ENCODE data around the gene GPATCH8. TPM values are rescaled to one million over a fixed set of nuclear protein-coding genes. Genes with fewer than 3 reads are reported as not detected.
"Not testable (repeated sequence)": the region's sequence is repeated elsewhere in the genome, so short reads cannot be mapped to it uniquely, and the experiment has no call there.

GPATCH8 gene
- total RNA-seq, 1 donor from 2014 or later: 8.7 TPM

- no peak for DNase-seq (ENCODE audit: low read depth in 2 of 2)
Observed at GRCh38 chr17:44397479-44398440, 105.4 kb downstream of the GPATCH8 start.

GRCh38 chr17:44396946-44397345 lies 106.3 kb downstream of the GPATCH8 start:
- DNase-seq (ENCODE audit: low read depth in 2 of 2): no peak

GRCh38 chr17:44394833-44395232 lies 108.4 kb downstream of the GPATCH8 start:
- DNase-seq (ENCODE audit: low read depth in 2 of 2): no peak

GRCh38 chr17:44394112-44394511 lies 109.1 kb downstream of the GPATCH8 start:
- not testable (repeated sequence) for DNase-seq (ENCODE audit: low read depth in 2 of 2)

- DNase-seq (ENCODE audit: low read depth in 2 of 2): no peak
Observed at GRCh38 chr17:44390250-44390870, 112.8 kb downstream of the GPATCH8 start.

GRCh38 chr17:44389723-44390202 lies 113.4 kb downstream of the GPATCH8 start:
- DNase-seq (ENCODE audit: low read depth in 2 of 2): no peak

GRCh38 chr17:44389281-44389680 lies 113.9 kb downstream of the GPATCH8 start, which contains the start of gene ITGA2B:
ITGA2B (minus strand) TSS chr17:44389649; CDS start chr17:44389473, 176 bp downstream.
- no peak for DNase-seq (ENCODE audit: low read depth in 2 of 2)

- no peak for DNase-seq (ENCODE audit: low read depth in 2 of 2)
Observed at GRCh38 chr17:44387804-44388203, 115.4 kb downstream of the GPATCH8 start.

GRCh38 chr17:44386182-44386525 lies 117.1 kb downstream of the GPATCH8 start:
- no peak for DNase-seq (ENCODE audit: low read depth in 2 of 2)

GRCh38 chr17:44385287-44386181 lies 117.7 kb downstream of the GPATCH8 start:
- peak in 1 of 2 donors; percentile 73 for DNase-seq (ENCODE audit: low read depth in 2 of 2)

GRCh38 chr17:44384823-44385286 lies 118.4 kb downstream of the GPATCH8 start:
- DNase-seq (ENCODE audit: low read depth in 2 of 2): no peak

- DNase-seq (ENCODE audit: low read depth in 2 of 2): no peak
Observed at GRCh38 chr17:44384281-44384822, 118.9 kb downstream of the GPATCH8 start.

GRCh38 chr17:44383861-44384260 lies 119.3 kb downstream of the GPATCH8 start:
- DNase-seq (ENCODE audit: low read depth in 2 of 2): no peak

- no peak for DNase-seq (ENCODE audit: low read depth in 2 of 2)
Observed at GRCh38 chr17:44383363-44383762, 119.8 kb downstream of the GPATCH8 start.

- no peak for DNase-seq (ENCODE audit: low read depth in 2 of 2)
Observed at GRCh38 chr17:44382917-44383316, 120.3 kb downstream of the GPATCH8 start.

GRCh38 chr17:44381810-44382305 lies 121.3 kb downstream of the GPATCH8 start:
- no peak for DNase-seq (ENCODE audit: low read depth in 2 of 2)

GRCh38 chr17:44380767-44381166 lies 122.4 kb downstream of the GPATCH8 start:
- no peak for DNase-seq (ENCODE audit: low read depth in 2 of 2)

GRCh38 chr17:44379887-44380286 lies 123.3 kb downstream of the GPATCH8 start:
- no peak for DNase-seq (ENCODE audit: low read depth in 2 of 2)

- no peak for DNase-seq (ENCODE audit: low read depth in 2 of 2)
Observed at GRCh38 chr17:44378171-44378705, 125.0 kb downstream of the GPATCH8 start.

- no peak for DNase-seq (ENCODE audit: low read depth in 2 of 2)
Observed at GRCh38 chr17:44376779-44377178, 126.4 kb downstream of the GPATCH8 start.

- no peak for DNase-seq (ENCODE audit: low read depth in 2 of 2)
Observed at GRCh38 chr17:44376124-44376523, 127.1 kb downstream of the GPATCH8 start.
